Activated gamma-delta T cell treated with Interleukin-2 at 50 U/mL for 16 hours (primary cell): ENCODE measurements around the gene MIPOL1.
"Not testable (repeated sequence)": the region's sequence is repeated elsewhere in the genome, so short reads cannot be mapped to it uniquely, and the experiment has no call there.

ENCODE experiments used
- DNase-seq: peaks from one replicate; pipeline ENCODE4 v3.0.0-alpha.2; 2020

MIPOL1 gene

DNA sequence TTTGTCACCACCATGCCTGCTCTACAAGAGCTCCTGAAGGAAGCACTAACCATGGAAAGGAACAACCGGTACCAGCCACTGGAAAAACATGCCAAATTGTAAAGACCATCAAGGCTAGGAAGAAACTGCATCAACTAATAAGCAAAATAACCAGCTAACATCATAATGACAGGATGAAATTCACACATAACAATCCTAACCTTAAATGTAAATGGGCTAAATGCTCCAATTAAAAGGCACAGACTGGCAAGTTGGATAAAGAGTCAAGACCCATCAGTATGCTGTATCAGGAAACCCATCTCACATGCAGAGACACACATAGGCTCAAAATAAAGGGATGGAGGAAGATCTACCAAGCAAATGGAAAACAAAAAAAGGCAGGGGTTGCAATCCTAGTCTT, 97.5 kb downstream of the MIPOL1 start:
- not testable (repeated sequence) for DNase-seq

- no peak for DNase-seq
Measured at GRCh38 chr14:37311252-37311651, 113.5 kb downstream of the MIPOL1 start.

- DNase-seq, result no peak
Measured at GRCh38 chr14:37318938-37319337, 121.2 kb downstream of the MIPOL1 start.

DNA sequence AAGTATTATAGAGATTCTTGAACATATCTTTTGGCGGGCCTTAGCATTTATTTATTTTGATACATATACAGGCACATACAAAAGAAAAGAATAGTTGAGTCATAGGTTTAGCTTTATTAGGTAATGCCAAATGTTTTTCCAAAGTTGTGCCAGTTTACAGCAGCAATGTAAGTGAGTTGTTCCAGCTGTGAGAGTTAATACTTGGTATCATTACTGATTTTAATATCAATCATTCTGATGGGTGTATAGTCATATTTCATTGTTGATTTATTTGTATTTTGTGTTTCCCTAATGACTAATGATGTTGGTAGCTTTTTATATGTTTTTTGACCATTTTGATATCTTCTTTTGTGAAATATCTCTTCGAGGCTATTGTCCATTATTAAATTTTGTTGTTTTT, 122.4 kb downstream of the MIPOL1 start:
- no peak for DNase-seq

- DNase-seq, result no peak
Measured at GRCh38 chr14:37325332-37325731, 127.6 kb downstream of the MIPOL1 start.

GRCh38 chr14:37326434-37326833, 128.7 kb downstream of the MIPOL1 start:
- DNase-seq, result no peak

DNA sequence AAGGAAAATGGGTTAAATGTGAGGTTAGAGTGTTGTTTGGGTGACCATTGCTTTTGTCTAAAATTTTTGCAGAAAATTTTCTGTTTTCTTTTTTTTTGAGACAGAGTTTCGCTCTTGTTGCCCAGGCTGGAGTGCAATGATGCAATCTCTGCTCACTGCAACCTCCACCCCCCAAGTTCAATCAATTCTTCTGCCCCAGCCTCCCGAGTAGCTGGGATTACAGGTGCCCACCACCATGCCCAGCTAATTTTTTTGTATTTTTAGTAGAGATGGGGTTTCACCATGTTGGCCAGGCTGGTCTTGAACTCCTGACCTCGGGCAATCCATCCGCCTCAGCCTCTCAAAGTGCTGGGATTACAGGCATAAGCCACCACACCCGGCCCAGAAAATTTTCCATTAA, 130.2 kb downstream of the MIPOL1 start:
- DNase-seq, result not testable (repeated sequence)

GRCh38 chr14:37328673-37329072, 130.9 kb downstream of the MIPOL1 start:
- DNase-seq, result no peak

DNA sequence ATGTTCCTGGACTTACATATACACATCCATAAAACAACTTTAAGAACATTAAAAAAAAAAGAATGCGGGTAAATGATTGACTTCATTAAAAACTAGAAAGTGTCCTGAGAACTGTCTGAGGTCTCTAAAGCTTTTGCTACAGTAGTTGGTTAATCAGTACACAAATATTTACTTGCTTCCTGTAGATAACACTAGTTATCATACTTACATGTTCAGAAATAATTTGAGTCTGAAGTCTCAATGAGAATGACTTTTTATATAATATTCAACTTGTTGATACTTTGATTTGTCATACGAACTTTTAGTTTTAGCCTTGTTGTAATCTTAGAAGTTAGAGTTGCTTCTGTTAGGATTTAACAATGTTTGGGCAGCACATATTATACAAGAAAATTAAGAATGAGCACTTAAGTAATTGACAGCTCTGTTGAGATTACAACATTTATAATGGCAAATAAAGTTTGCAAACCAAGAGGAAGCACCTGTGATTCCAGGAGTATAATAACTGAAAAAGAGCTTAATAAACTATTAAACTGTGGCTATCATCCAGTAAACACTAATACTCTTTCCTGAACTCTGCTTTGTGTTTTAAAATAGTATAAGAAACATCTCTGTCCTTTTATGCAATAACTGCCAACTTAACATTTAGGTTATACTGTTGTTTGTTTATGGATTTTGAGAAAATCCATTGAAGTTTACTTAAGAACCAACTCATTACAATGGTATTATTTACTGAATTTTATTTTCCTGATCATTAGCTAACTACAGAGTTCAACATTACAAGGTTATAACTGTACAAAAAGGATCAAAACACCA, 131.7 kb downstream of the MIPOL1 start:
- no peak for DNase-seq

- DNase-seq, result no peak
Measured at GRCh38 chr14:37330910-37331309, 133.2 kb downstream of the MIPOL1 start.

DNA sequence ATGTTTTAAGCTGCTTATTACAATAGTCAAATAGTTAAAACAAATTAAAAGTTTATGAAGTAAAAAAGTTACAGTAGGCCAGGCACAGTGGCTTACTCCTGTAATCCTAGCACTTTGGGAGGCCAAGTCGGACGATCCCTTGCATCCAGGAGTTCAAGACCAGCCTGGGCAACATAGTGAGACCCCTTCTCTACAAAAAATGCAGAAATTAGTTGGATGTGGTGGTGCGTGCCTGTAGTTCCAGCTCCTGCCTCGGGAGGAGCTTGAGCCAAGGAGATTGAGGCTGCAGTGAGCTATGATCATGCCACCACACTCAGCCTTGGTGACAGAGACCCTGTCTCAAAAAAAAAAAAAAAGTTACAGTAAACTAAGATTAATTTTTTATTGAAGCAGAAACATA, 142.6 kb downstream of the MIPOL1 start:
- DNase-seq, result no peak

DNA sequence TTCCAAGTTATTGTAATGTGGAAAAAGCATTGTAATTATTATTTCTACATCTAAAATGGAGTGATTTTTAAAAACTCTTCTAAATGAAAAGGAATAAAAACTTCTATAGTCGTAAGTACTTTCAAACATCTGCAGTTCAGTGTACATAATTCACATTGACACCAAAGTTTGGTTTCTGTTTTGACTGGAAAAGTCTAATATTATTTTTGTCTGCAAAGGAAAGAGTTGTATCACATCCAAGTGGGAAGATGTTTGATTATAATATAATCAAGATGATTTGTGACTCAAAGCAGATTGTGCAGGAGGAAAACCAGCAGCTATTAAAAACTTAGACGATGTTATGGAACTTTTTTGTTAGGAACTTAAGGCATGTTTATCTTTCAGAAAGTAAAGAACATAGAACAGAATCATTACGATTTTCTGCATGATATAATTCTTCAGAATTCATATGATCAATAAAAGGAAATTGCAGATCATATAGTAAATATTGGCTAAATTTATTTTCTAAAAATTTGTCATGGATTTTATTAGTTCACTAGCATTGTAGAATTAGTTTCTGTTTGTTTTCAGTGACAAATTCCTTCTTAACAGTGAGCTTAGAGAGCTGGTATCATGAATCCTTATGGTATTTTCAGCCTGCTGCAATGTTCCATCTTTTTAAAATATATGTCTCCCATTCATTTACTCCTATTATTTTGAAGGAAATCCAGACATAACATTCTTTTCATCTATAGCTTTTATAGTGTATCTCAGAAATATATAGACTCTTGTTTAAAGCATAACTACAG, 145.8 kb downstream of the MIPOL1 start:
- DNase-seq, result no peak

DNA sequence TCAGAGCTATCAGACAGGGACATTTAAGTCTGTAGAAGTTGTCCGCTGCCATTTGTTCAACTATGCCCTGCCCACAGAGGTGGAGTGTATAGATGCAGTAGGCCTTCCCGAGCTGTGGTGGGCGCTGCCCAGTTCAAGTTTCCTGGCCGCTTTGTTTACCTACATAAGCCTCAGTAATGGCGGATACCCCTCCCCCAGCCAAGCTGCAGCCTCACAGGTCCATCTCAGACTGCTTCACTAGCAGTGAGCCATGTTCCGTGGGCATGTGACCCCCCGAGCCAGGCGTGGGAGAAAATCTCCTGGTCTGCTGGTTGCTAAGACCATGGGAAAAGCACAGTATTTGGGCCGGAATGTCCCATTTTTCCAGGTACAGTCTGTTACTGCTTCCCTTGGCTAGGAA, 165.9 kb downstream of the MIPOL1 start:
- no peak for DNase-seq

DNA sequence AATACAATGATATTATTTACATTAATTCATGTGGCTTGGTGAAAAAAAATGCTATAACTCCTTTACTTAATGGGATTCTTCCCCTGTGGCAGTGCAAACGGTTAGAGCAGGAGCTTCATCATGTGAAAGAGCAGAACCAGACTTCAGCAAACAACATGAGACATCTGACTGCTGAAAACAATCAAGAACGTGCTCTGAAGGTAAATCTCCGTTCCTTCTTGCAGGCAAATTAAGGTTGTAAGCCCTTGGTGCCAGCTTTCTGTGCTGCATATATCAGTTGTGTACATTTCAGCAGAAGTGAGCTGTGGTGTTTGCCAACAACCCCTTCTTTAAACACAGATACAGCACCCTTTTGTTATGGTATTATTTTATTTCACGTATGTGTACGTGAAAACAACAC, 171.7 kb downstream of the MIPOL1 start:
- DNase-seq, result no peak

- no peak for DNase-seq
Measured at GRCh38 chr14:37375566-37375965, 177.8 kb downstream of the MIPOL1 start.

- DNase-seq, result no peak
Measured at GRCh38 chr14:37376944-37377609, 179.3 kb downstream of the MIPOL1 start.

DNA sequence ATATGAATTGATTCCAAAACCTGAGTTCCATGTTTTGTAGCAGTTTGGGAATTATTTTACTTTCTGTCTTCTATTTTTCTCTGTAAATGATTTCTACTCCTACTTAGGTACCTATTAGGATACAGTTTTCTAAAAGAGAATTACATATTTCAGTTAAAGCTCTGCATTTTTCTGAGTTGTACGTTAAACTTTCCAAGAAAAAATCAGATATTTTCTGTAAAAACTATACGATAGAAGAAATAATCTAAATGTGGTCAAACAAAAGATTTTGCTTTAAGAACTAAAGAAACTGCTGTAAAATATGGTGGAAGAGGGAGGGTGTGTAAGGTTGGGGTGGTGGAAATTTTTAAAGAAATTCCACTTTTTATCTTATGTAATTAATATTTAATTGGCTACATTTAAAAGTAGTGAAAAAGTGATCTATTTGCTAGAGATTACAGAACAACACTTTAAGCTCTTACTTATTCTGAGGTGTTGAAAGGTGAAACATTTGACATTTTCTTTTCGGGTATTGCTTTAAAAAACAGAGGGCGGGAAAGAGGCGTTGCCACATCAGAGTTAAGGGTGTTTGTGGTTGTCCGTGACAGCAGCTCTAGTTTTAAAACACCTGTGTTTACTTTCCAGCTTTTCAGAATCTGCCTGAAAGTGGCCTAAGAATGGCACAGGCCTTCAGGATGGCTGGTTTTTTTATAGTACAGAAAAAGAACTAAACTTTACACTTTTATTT, 187.3 kb downstream of the MIPOL1 start:
- no peak for DNase-seq

DNA sequence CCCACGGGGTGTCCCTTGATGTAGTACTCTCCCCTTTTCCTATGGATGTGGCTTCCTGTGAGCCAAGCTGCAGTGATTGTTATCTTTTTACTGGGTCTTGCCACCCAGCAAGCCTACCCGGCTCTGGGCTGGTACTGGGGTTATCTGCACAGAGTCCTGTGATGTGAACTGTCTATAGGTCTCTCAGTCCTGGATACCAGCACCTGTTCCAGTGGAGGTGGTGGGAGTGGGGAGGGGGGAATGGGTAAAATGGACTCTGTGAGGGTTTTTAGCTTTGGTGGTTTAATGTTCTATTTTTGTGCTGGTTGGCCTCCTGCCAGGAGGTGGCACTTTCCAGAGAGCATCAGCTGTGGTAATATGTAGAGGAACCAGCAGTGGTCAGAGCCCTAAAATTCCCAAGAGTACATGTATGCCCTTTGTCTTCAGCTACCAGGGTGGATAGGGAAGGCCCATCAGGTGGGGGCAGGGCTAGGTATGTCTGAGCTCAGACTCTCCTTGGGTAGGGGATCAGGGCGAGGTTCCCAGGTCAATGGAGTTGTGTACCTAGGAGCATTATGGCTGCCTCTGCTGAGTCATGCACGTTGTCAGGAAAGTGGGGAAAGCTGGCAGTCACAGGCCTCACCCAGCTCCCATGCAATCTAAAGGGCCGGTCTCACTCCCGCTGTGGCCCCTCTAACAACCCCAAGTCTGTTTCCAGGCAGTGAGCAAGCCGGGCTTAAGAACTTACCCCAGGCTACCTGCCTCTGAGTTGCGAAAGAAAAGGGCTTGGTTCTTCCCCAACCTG, 199.6 kb downstream of the MIPOL1 start:
- DNase-seq, result not testable (repeated sequence)

GRCh38 chr14:37397941-37398215, 200.1 kb downstream of the MIPOL1 start:
- DNase-seq, result no peak

DNA sequence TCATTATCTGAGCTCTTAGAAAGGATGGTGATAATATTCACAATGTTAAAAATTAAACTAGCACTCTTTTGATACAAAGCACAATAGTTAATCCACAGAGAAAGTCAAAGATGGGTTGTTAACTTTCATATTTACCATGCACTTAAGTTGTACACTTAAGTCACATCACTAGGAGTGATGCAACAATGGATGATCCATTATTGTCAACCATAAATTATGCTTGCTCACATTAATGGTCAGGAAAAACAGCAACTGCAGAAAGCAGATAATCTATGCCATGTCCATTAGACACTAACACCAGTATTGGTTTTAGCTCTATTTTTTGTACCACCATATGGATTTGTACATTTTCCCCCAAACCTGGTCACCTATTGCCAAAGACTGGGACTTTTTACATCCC, 201.8 kb downstream of the MIPOL1 start:
- no peak for DNase-seq

- DNase-seq, result no peak
Measured at GRCh38 chr14:37401093-37401492, 203.4 kb downstream of the MIPOL1 start.

DNA sequence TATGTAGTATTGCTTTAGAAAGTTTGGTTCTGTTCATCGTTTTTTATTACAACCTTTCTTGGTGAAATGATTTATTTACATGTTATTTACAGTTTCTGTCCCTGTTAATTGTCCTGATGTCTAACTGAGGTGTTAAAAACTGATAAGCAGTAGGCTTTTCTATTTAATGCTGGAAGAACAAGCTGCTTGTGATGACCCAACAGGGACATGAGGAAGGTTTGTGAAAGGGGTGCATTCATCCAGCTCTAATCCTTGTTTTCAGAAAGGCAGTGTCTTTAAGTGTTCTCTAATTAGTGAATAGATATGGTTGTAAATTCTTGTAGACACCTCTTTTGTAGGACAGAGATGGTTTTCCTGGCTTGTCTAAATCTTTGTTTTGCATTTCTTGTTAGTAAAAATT, 205.9 kb downstream of the MIPOL1 start:
- no peak for DNase-seq

- DNase-seq, result no peak
Measured at GRCh38 chr14:37406095-37406494, 208.4 kb downstream of the MIPOL1 start.
